Body of pancreas (tissue), 4 donors: ENCODE measurements around the gene SLC12A2. TPM values are rescaled to one million over a fixed set of nuclear protein-coding genes. Genes with fewer than 3 reads are reported as not detected.

ENCODE experiments used
- ATAC-seq: fragments of 150-250 bp; one replicate; pipeline ENCODE4 v1.9.1; 2016
- DNase-seq, 4 donors: peaks; one replicate each; pipeline ENCODE4 v3.0.0-alpha.2; 2019
- H3K27ac ChIP-seq, 4 donors: fragments of 200-600 bp; sonication (generic); 1 replicate in 3 of 4; 2 replicates in 1 of 4; pipeline versions ENCODE4 v1.5.1 to v1.6.1; 2016 to 2019; ENCODE audit warnings: mild to moderate bottlenecking in 1 of 4, mixed read lengths in 1 of 4, moderate library complexity in 1 of 4
- H3K27me3 ChIP-seq, 2 donors: fragments of 200-600 bp; sonication (generic); one replicate each; pipeline ENCODE4 v1.6.0; 2016; ENCODE audit warnings: mild to moderate bottlenecking in 1 of 2
- H3K36me3 ChIP-seq, 2 donors: fragments of 200-600 bp; sonication (generic); replicated peaks in 1 of 2; 2 replicates each; pipeline ENCODE4 v1.5.1; 2016; ENCODE audit warnings: low read depth in 2 of 2; ENCODE audit not compliant: insufficient read depth in 1 of 2
- H3K4me1 ChIP-seq: fragments of 200-600 bp; sonication (generic); one replicate; pipeline ENCODE4 v1.6.0; 2016
- H3K4me3 ChIP-seq, 2 donors: fragments of 200-600 bp; sonication (generic); 1 replicate in 1 of 2; 2 replicates in 1 of 2; pipeline ENCODE4 v1.5.1; 2016 to 2019
- H3K9me3 ChIP-seq, 3 donors: fragments of 200-600 bp; sonication (generic); 1 replicate in 2 of 3; 2 replicates in 1 of 3; pipeline ENCODE4 v1.5.1; 2016
- POLR2A ChIP-seq, 3 donors: fragments of 450-650 bp; IDR thresholded peaks; one replicate each; pipeline ENCODE4 v1.6.1; 2016; ENCODE audit warnings: antibody characterized with exemption in 3 of 3, mild to moderate bottlenecking in 2 of 3
- WGBS, 2 donors: methylation state at CpG; one replicate each; pipeline ENCODE4 v1.1.5; 2017; 5-methylcytosine and 5-hydroxymethylcytosine counted together
- intact Hi-C: fragments of 100-400 bp; cut with DNase I; formaldehyde crosslinking; loops from one replicate; pipeline ENCODE4 v1.15.1; 2023
- total RNA-seq, 2 donors: library from RNA; depleted of rRNA; stranded (reverse); fragments of >200 nt; gene quantifications; one replicate each; pipeline ENCODE4 v1.1.0, GENCODE V29; 2016
- TF ChIP-seq, protein P1 (sequence below), 7 experiments: fragments of 450-650 bp in 4 of 7; fragments of 200-600 bp in 3 of 7; sonication (generic) in 3 of 7; IDR thresholded peaks; one replicate each; pipeline ENCODE4 v1.5.1; 2016 to 2019; ENCODE audit warnings: antibody characterized with exemption in 7 of 7

Gene SLC12A2
- total RNA-seq, 2 donors from 2014 or later: 26.7 to 28.0 TPM

DNA sequence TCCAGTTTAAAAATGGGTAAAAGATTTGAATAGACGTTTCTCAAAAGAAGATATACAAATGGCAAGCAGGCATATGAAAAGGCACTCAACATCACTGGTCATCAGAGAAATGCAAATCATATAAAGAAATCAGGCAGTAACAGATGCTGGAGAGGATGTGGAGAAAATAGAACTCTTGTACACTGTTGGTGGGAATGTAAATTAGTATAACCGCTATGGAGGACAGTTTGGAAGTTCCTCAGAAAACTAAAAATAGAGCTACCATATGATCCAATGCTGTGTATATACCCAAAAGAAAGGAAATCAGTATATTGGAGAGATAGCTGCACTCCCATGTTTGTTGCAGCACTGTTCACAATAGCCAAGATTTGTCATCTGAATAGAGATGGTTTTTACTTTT is 42.7 kb downstream of the SLC12A2 start:
- WGBS, 2 donors: 84 to 90% methylated on average over 2 of the region's 2 CpGs

DNA sequence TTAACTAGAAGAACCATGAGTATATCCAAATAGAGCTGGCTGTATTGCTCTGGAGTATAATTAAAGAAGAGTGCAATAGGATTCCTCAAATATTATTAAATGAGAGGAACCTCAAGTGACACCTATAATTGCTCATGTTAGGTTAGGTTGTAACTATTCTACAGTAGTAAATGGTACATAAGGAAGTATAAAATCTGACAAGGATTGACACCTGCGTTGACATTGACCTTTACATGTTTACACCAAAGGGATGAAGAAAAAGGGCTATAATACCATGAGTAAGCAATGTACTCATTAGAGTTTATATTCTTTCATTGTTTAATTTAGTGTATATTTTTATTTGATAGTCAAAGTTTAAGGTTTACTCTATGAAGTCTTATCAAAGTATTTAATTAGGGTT is 48.9 kb downstream of the SLC12A2 start:
- 51 to 58% methylated on average over 1 of the region's 1 CpG for WGBS, 2 donors
- H3K9me3 ChIP-seq: no peaks in the 10 kb centered on the region
- H3K36me3 ChIP-seq: peaks cover 0 to 4% of the 10 kb centered on the region in 2 donors
- no peak for DNase-seq
- H3K4me1 ChIP-seq: no peaks in the 10 kb centered on the region
- ATAC-seq: no peak
- no peak overlapping the region for H3K27ac ChIP-seq
- intact Hi-C loops: no loop called here
- TF ChIP-seq, protein P1, sequence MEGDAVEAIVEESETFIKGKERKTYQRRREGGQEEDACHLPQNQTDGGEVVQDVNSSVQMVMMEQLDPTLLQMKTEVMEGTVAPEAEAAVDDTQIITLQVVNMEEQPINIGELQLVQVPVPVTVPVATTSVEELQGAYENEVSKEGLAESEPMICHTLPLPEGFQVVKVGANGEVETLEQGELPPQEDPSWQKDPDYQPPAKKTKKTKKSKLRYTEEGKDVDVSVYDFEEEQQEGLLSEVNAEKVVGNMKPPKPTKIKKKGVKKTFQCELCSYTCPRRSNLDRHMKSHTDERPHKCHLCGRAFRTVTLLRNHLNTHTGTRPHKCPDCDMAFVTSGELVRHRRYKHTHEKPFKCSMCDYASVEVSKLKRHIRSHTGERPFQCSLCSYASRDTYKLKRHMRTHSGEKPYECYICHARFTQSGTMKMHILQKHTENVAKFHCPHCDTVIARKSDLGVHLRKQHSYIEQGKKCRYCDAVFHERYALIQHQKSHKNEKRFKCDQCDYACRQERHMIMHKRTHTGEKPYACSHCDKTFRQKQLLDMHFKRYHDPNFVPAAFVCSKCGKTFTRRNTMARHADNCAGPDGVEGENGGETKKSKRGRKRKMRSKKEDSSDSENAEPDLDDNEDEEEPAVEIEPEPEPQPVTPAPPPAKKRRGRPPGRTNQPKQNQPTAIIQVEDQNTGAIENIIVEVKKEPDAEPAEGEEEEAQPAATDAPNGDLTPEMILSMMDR (IDR thresholded peaks at IDR 0.05): no peak
- TF ChIP-seq POLR2A (IDR thresholded peaks at IDR 0.05): no peak
- no peaks in the 10 kb centered on the region for H3K27me3 ChIP-seq
- no peak overlapping the region for H3K4me3 ChIP-seq

More for the DNA sequence above, 42.7 kb downstream of the SLC12A2 start:
- DNase-seq: no peak
- Histone ChIP-seq H3K9me3 (no peaks in the 10 kb centered on the region), H3K4me1 (peaks cover 10% of the 10 kb centered on the region), H3K27me3 (no peaks in the 10 kb centered on the region), H3K27ac (no peak overlapping the region), H3K4me3 (no peak overlapping the region), H3K36me3 (no peaks in the 10 kb centered on the region)
- TF ChIP-seq, protein P1 (IDR thresholded peaks at IDR 0.05): no peak
- no peak for TF ChIP-seq POLR2A (IDR thresholded peaks at IDR 0.05)
- no peak for ATAC-seq
- intact Hi-C loops: no loop called here

DNA sequence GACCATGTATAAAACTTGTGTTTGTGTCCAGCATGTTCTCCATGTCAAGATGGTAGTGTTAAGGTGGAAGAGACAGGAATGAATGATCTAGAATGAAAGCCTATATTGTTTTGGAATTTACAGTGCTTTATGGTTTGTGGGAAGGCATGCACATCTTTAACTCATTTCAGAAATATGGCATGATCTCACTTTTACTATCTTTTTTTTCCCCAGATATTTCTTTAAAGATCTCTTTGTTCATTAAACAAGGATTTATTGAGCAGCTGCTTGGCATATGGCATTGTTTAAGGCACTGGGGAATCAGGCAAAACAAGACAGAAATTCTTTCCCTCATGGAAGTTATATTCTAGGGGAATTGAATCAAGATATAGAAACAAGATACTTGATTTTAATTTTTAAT is 51.7 kb downstream of the SLC12A2 start:
- intact Hi-C loops: no loop called here
- DNase-seq: no peak
- TF ChIP-seq POLR2A (IDR thresholded peaks at IDR 0.05): no peak
- TF ChIP-seq, protein P1 (IDR thresholded peaks at IDR 0.05): no peak
- no peaks in the 10 kb centered on the region for H3K4me1 ChIP-seq
- H3K27me3 ChIP-seq: no peaks in the 10 kb centered on the region
- H3K4me3 ChIP-seq: no peak overlapping the region
- peaks cover 0 to 4% of the 10 kb centered on the region in 2 donors for H3K36me3 ChIP-seq
- no peak for ATAC-seq
- H3K9me3 ChIP-seq: no peaks in the 10 kb centered on the region
- no peak overlapping the region for H3K27ac ChIP-seq

DNA sequence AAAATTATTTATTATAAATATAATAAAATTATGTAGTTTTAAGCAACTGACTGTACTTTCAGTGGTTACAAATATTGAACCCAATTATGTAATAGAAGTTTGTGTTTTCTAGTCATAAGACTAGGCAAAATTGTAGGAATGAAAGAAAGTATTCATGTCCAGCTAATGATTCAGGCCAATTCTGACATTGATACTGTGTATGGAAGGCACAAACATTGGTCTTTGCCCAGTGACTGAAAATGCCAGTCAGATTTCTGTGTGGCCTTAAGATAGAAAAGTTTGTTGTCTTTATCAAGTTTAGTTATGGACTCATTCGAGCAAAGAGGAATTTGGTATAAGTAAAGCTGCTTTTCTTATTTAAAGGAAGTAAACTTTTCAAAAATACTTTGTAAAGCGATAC is 60.3 kb downstream of the SLC12A2 start:
- H3K36me3 ChIP-seq: no peaks in the 10 kb centered on the region
- ATAC-seq (no peak), DNase-seq (no peak)
- H3K4me3 ChIP-seq: no peak overlapping the region
- intact Hi-C loops: no loop called here
- no peaks in the 10 kb centered on the region for H3K4me1 ChIP-seq
- TF ChIP-seq, protein P1 (IDR thresholded peaks at IDR 0.05): no peak
- no peak for TF ChIP-seq POLR2A (IDR thresholded peaks at IDR 0.05)
- 56 to 59% methylated on average over 2 of the region's 2 CpGs for WGBS, 2 donors
- H3K27ac ChIP-seq: no peak overlapping the region
- H3K27me3 ChIP-seq: no peaks in the 10 kb centered on the region
- H3K9me3 ChIP-seq: no peaks in the 10 kb centered on the region

DNA sequence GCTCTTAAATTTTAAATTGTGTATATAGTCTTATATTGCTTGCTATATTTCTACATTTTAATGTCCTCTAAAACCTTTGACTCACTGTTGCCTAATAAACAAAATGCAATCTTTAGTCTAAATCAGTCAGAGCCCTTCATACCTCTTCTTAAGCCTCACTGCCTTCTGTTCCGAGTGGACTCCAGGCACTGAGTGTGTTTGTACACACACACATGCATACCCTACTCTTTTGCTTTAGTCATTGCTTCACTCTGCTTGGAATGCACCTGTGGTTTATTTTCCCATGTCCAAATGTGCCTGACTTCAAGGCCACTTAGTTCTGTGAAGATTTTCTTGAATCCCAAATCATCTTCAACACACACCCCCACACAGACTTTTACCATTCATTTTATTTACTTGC is 60.9 kb downstream of the SLC12A2 start:
- intact Hi-C loops: no loop called here
- ATAC-seq (no peak), DNase-seq (no peak)
- H3K4me3 ChIP-seq: no peak overlapping the region
- no peaks in the 10 kb centered on the region for H3K4me1 ChIP-seq
- no peaks in the 10 kb centered on the region for H3K36me3 ChIP-seq
- no peaks in the 10 kb centered on the region for H3K9me3 ChIP-seq
- TF ChIP-seq POLR2A (IDR thresholded peaks at IDR 0.05): no peak
- TF ChIP-seq, protein P1 (IDR thresholded peaks at IDR 0.05): no peak
- H3K27ac ChIP-seq: no peak overlapping the region
- WGBS, 2 donors: 75 to 82% methylated on average over 1 of the region's 1 CpG
- no peaks in the 10 kb centered on the region for H3K27me3 ChIP-seq
